CD8-positive, alpha-beta memory T cell (primary cell): Measurements from ENCODE around the gene FEZF2. TPM values are rescaled to one million over a fixed set of nuclear protein-coding genes. Genes with fewer than 3 reads are reported as not detected.

Source experiments
- CTCF ChIA-PET: fragments of 350-600 bp; sonication (Branson Sonifier 250); formaldehyde crosslinking; loops from one replicate; lab custom pipeline; 2021; ENCODE audit warnings: antibody characterized with exemption; lab: Charles Lee
- POLR2A ChIA-PET: fragments of 350-600 bp; sonication (Branson Sonifier 250); formaldehyde crosslinking; loops from one replicate; lab custom pipeline; 2021; ENCODE audit warnings: antibody characterized with exemption; lab: Charles Lee
- DNase-seq, 5 donors: peaks; one replicate each; pipeline versions ENCODE4 v3.0.0 to v3.0.0-alpha.2; 2020 to 2022; ENCODE audit warnings: mixed read lengths in 1 of 5
- H3K27ac ChIP-seq: one replicate; pipeline ENCODE4 v1.7.0; 2013; ENCODE audit warnings: low read depth, mild to moderate bottlenecking, low read length, moderate library complexity
- H3K27me3 ChIP-seq: 2 replicates; pipeline ENCODE4 v1.7.0; 2013; ENCODE audit warnings: low read length, mild to moderate bottlenecking; ENCODE audit not compliant: insufficient read depth, poor library complexity, severe bottlenecking
- H3K36me3 ChIP-seq: 2 replicates; pipeline ENCODE4 v1.7.0; 2013; ENCODE audit warnings: mild to moderate bottlenecking, low read length, moderate library complexity; ENCODE audit not compliant: insufficient read depth
- H3K4me1 ChIP-seq: 2 replicates; pipeline ENCODE4 v1.7.0; 2013; ENCODE audit warnings: mild to moderate bottlenecking, low read length, moderate library complexity; ENCODE audit not compliant: insufficient read depth
- H3K4me3 ChIP-seq: 2 replicates; pipeline ENCODE4 v1.7.0; 2013; ENCODE audit warnings: mild to moderate bottlenecking, low read length
- H3K9me3 ChIP-seq: 2 replicates; pipeline ENCODE4 v1.7.0; 2013; ENCODE audit warnings: mild to moderate bottlenecking, low read length
- H3K27ac Mint-ChIP-seq, 8 donors: one replicate each; pipeline ENCODE4 v1.8.0; 2020 to 2021; ENCODE audit warnings: mixed read lengths in 8 of 8, mild to moderate bottlenecking in 6 of 8, inconsistent platforms in 3 of 8, moderate library complexity in 3 of 8
- H3K27me3 Mint-ChIP-seq, 2 donors: one replicate each; pipeline ENCODE4 v1.8.0; 2020 to 2021; ENCODE audit warnings: mixed read lengths in 2 of 2, mild to moderate bottlenecking in 1 of 2, moderate library complexity in 1 of 2
- H3K36me3 Mint-ChIP-seq, 3 donors: one replicate each; pipeline ENCODE4 v1.8.0; 2020 to 2021; ENCODE audit warnings: mixed read lengths in 3 of 3, inconsistent platforms in 1 of 3, mild to moderate bottlenecking in 1 of 3
- H3K4me1 Mint-ChIP-seq, 3 donors: one replicate each; pipeline ENCODE4 v1.8.0; 2020 to 2021; ENCODE audit warnings: mixed read lengths in 3 of 3, inconsistent platforms in 1 of 3, mild to moderate bottlenecking in 1 of 3
- H3K4me3 Mint-ChIP-seq, 7 donors: one replicate each; pipeline ENCODE4 v1.8.0; 2020 to 2021; ENCODE audit warnings: mixed read lengths in 7 of 7, mild to moderate bottlenecking in 6 of 7, moderate library complexity in 4 of 7, inconsistent platforms in 2 of 7
- H3K9me3 Mint-ChIP-seq, 5 donors: one replicate each; pipeline ENCODE4 v1.8.0; 2020 to 2022; ENCODE audit warnings: mixed read lengths in 5 of 5, mild to moderate bottlenecking in 3 of 5, moderate library complexity in 2 of 5, inconsistent platforms in 1 of 5
- polyA plus RNA-seq: library from polyadenylated mRNA; unstranded; fragments of 300-500 nt; fragmentation: Illumina TruSeq; gene quantifications from one replicate; pipeline ENCODE4 v1.2.3, GENCODE V29; 2021
- total RNA-seq, 2 experiments: library from RNA; stranded (reverse); gene quantifications; one replicate each; pipeline ENCODE4 v1.2.3, GENCODE V29; 2021

FEZF2 gene
- total RNA-seq (not detected), polyA plus RNA-seq (not detected)

- no peaks in the 10 kb centered on the region for H3K4me1 ChIP-seq
- no peak for DNase-seq
- peaks cover 17% of the 10 kb centered on the region for H3K27me3 ChIP-seq
- H3K4me3 ChIP-seq: no peak within 1 kb of the TSS
- peaks cover 0 to 22% (median 13%) of the 10 kb centered on the region in 5 donors for H3K9me3 Mint-ChIP-seq
- H3K9me3 ChIP-seq: no peaks in the 10 kb centered on the region
- CTCF ChIA-PET: no interaction called here
- no peak within 1 kb of the TSS for H3K4me3 Mint-ChIP-seq
- H3K27ac ChIP-seq: no peak within 1 kb of the TSS
- peaks cover 54 to 68% of the 10 kb centered on the region in 2 donors for H3K27me3 Mint-ChIP-seq
- POLR2A ChIA-PET: no interaction called here
- H3K36me3 ChIP-seq: no peaks in the 10 kb centered on the region
- no peaks in the 10 kb centered on the region for H3K36me3 Mint-ChIP-seq
- H3K4me1 Mint-ChIP-seq: peaks cover 3 to 6% (median 5%) of the 10 kb centered on the region in 3 donors
- no peak within 1 kb of the TSS for H3K27ac Mint-ChIP-seq
These were observed at the start of gene FEZF2 for GRCh38 chr3:62373215-62373614. FEZF2 (minus strand) TSS chr3:62373550; CDS start chr3:62372868, 682 bp downstream.

- ChIA-PET POLR2A (no interaction called here), CTCF (no interaction called here)
- no peaks in the 10 kb centered on the region for H3K27me3 ChIP-seq
- H3K27ac ChIP-seq: no peak overlapping the region
- no peak overlapping the region for H3K4me3 Mint-ChIP-seq
- no peaks in the 10 kb centered on the region for H3K36me3 ChIP-seq
- DNase-seq: no peak
- H3K4me1 Mint-ChIP-seq: no peaks in the 10 kb centered on the region
- H3K9me3 ChIP-seq: no peaks in the 10 kb centered on the region
- peaks cover 0 to 12% (median 2%) of the 10 kb centered on the region in 5 donors for H3K9me3 Mint-ChIP-seq
- peaks cover 4 to 7% of the 10 kb centered on the region in 2 donors for H3K27me3 Mint-ChIP-seq
- H3K36me3 Mint-ChIP-seq: no peaks in the 10 kb centered on the region
- no peak overlapping the region for H3K27ac Mint-ChIP-seq
- no peaks in the 10 kb centered on the region for H3K4me1 ChIP-seq
- no peak overlapping the region for H3K4me3 ChIP-seq
These were observed 47.9 kb upstream of the FEZF2 start for GRCh38 chr3:62421207-62421606.

DNA sequence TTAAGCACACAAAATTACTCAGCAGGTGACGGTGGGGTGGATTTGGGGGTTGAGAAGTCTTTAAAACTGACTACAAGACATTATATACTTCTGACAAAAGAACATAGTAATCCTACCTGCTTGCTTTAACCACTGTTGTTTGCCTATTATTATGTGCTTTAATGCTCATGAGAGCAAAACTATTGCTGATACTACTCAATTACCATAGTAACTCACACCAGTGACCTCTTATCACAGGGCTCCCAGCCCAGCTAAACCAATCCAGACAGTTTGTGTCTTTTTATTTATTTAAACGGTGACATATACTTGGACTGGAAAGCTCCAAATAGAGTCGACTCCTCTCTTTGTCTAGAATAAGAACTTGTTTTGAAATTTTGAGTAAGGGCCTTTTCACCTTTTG, 42.8 kb upstream of the FEZF2 start:
- ChIA-PET CTCF (no interaction called here), POLR2A (no interaction called here)
- Mint-ChIP-seq H3K36me3 (no peaks in the 10 kb centered on the region), H3K4me3 (no peak overlapping the region), H3K4me1 (no peaks in the 10 kb centered on the region), H3K27ac (no peak overlapping the region), H3K9me3 (peaks cover 0 to 7% (median 0%) of the 10 kb centered on the region in 5 donors), H3K27me3 (peaks cover 4 to 6% of the 10 kb centered on the region in 2 donors)
- Histone ChIP-seq H3K36me3 (no peaks in the 10 kb centered on the region), H3K27ac (no peak overlapping the region), H3K9me3 (no peaks in the 10 kb centered on the region), H3K4me1 (no peaks in the 10 kb centered on the region), H3K4me3 (no peak overlapping the region), H3K27me3 (no peaks in the 10 kb centered on the region)
- DNase-seq: no peak

DNA sequence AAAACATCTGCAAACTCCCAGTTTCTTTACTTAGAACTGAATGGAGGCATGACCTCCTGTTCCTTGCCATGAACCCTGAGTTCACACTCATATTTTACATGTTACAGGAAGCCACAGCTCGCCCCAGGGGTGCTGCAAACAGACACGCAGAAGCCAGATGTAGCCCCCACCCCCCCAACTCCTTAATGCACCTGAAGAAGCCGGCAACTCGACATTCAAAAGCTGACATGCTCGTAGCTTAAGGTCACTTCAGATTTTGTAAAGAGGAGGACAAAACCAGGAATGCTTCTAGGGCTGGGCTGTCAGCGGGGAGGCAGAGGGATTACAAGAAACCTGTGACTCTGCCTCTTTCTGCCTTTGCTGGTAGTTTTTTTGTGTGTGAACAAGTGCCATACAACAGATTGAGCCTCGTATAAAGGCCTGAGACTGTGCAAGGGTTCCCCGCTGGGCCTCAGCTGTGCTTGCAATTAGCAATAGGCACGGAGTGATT, 42.0 kb upstream of the FEZF2 start:
- Mint-ChIP-seq H3K27me3 (peaks cover 4 to 6% of the 10 kb centered on the region in 2 donors), H3K36me3 (no peaks in the 10 kb centered on the region), H3K27ac (no peak overlapping the region), H3K4me3 (no peak overlapping the region), H3K4me1 (no peaks in the 10 kb centered on the region), H3K9me3 (peaks cover 0 to 3% (median 0%) of the 10 kb centered on the region in 5 donors)
- CTCF ChIA-PET: no interaction called here
- Histone ChIP-seq H3K4me3 (no peak overlapping the region), H3K27ac (no peak overlapping the region), H3K4me1 (no peaks in the 10 kb centered on the region), H3K27me3 (no peaks in the 10 kb centered on the region), H3K9me3 (no peaks in the 10 kb centered on the region), H3K36me3 (no peaks in the 10 kb centered on the region)
- no peak for DNase-seq
- POLR2A ChIA-PET: no interaction called here

DNA sequence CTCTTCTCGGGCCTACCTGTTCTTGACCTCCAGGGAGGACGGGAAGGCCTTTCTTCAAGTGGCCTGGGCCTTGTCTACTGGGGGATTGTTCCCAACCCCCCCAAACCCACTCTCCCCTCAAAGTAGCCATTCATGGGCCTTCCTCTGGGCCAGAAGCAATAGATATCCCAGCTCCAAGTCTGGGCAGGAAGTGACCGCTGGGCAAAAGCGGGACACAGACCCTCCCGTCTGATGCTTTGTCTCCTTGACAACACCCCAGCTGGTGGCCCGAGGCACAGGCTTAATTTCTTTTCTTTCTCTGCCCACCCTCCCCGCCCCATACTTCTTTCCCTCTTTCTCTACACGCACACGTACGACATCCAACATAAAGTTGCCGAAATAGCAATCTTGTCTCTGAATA, 41.4 kb upstream of the FEZF2 start:
- no peak for DNase-seq
- Histone ChIP-seq H3K9me3 (no peaks in the 10 kb centered on the region), H3K36me3 (no peaks in the 10 kb centered on the region), H3K4me1 (no peaks in the 10 kb centered on the region), H3K27ac (no peak overlapping the region), H3K27me3 (no peaks in the 10 kb centered on the region), H3K4me3 (no peak overlapping the region)
- no peaks in the 10 kb centered on the region for H3K4me1 Mint-ChIP-seq
- ChIA-PET CTCF (no interaction called here), POLR2A (no interaction called here)
- peaks cover 3 to 4% of the 10 kb centered on the region in 2 donors for H3K27me3 Mint-ChIP-seq
- H3K9me3 Mint-ChIP-seq: peaks cover 0 to 6% (median 0%) of the 10 kb centered on the region in 5 donors
- no peak overlapping the region for H3K4me3 Mint-ChIP-seq
- H3K36me3 Mint-ChIP-seq: no peaks in the 10 kb centered on the region
- no peak overlapping the region for H3K27ac Mint-ChIP-seq

GRCh38 chr3:62413687-62414086, 40.3 kb upstream of the FEZF2 start:
- ChIA-PET POLR2A (no interaction called here), CTCF (no interaction called here)
- no peak overlapping the region for H3K4me3 ChIP-seq
- H3K4me1 Mint-ChIP-seq: no peaks in the 10 kb centered on the region
- no peaks in the 10 kb centered on the region for H3K9me3 ChIP-seq
- H3K27ac ChIP-seq: no peak overlapping the region
- H3K9me3 Mint-ChIP-seq: peaks cover 0 to 4% (median 0%) of the 10 kb centered on the region in 5 donors
- H3K36me3 ChIP-seq: no peaks in the 10 kb centered on the region
- H3K36me3 Mint-ChIP-seq: no peaks in the 10 kb centered on the region
- DNase-seq: no peak
- H3K27me3 ChIP-seq: no peaks in the 10 kb centered on the region
- no peak overlapping the region for H3K4me3 Mint-ChIP-seq
- H3K27me3 Mint-ChIP-seq: peaks cover 2 to 3% of the 10 kb centered on the region in 2 donors
- H3K27ac Mint-ChIP-seq: no peak overlapping the region
- no peaks in the 10 kb centered on the region for H3K4me1 ChIP-seq

DNA sequence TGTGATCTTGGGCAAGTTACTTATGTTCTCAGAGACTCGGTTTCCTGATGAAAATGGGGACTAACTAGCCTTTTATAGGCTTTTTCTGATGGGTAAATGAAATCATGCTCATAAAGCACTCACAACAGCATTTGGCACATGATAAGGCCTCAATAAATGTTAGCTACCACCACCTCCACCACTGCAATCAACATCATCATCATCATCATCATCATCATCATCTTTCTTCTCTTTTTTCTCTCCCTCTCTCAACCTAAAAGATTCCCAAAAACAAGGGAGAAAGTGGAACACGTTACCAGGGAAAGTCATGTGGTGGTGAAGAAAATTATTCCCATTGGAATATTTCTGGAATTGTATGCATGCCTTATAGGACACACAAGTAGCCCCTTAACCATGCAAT, 33.6 kb upstream of the FEZF2 start:
- Histone ChIP-seq H3K4me3 (no peak overlapping the region), H3K27me3 (no peaks in the 10 kb centered on the region), H3K27ac (no peak overlapping the region), H3K9me3 (no peaks in the 10 kb centered on the region), H3K4me1 (no peaks in the 10 kb centered on the region), H3K36me3 (no peaks in the 10 kb centered on the region)
- Mint-ChIP-seq H3K27ac (no peak overlapping the region), H3K4me3 (no peak overlapping the region), H3K4me1 (no peaks in the 10 kb centered on the region), H3K36me3 (peaks cover 0 to 2% (median 0%) of the 10 kb centered on the region in 3 donors), H3K27me3 (peaks cover 0 to 9% of the 10 kb centered on the region in 2 donors), H3K9me3 (peaks cover 0 to 6% (median 0%) of the 10 kb centered on the region in 5 donors)
- CTCF ChIA-PET: no interaction called here
- no peak for DNase-seq
- POLR2A ChIA-PET: no interaction called here

- no peak for DNase-seq
- H3K36me3 Mint-ChIP-seq: peaks cover 0 to 2% (median 0%) of the 10 kb centered on the region in 3 donors
- H3K4me3 Mint-ChIP-seq: no peak overlapping the region
- Histone ChIP-seq H3K36me3 (no peaks in the 10 kb centered on the region), H3K9me3 (no peaks in the 10 kb centered on the region), H3K4me3 (no peak overlapping the region), H3K4me1 (no peaks in the 10 kb centered on the region), H3K27ac (no peak overlapping the region), H3K27me3 (no peaks in the 10 kb centered on the region)
- H3K4me1 Mint-ChIP-seq: no peaks in the 10 kb centered on the region
- H3K27ac Mint-ChIP-seq: no peak overlapping the region
- peaks cover 0 to 9% of the 10 kb centered on the region in 2 donors for H3K27me3 Mint-ChIP-seq
- ChIA-PET POLR2A (no interaction called here), CTCF (no interaction called here)
- H3K9me3 Mint-ChIP-seq: peaks cover 0 to 6% (median 0%) of the 10 kb centered on the region in 5 donors
These were observed 32.2 kb upstream of the FEZF2 start for GRCh38 chr3:62405566-62405965.
